ENCODE results near the gene ZRANB3. TPM values are rescaled to one million over a fixed set of nuclear protein-coding genes. Genes with fewer than 3 reads are reported as not detected.

The ZRANB3 gene
- polyA plus RNA-seq, 1 donor (not counting 4 experiments of a cell fraction or from before 2014, with no cell fraction given), result 10.6 TPM

DNA sequence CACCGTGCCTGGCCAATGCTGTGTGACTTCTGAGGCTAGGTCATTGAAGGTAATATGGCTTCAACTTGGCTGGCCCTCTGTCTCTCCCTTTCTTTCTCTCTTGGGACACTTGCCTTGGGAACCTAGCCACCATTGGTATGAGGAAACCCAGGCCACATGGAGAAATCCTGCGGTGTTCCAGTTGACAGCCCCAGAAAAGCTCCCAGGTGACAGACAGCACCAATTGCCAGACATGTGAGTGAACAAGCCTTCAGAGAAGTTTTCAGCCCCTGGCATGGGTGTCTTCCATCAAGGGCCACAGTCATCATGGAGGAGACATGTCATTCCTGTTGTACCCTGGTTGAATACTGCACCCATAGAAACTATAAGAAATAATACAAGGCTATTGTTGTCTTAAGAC lies 292.4 kb downstream of the ZRANB3 start:
- FAIRE-seq (no peak), DNase-seq (ENCODE audit: low read depth, low spot score) (no peak)
- no peaks in the 10 kb centered on the region for H3K36me3 ChIP-seq (ENCODE audit: control insufficient read depth in 2 of 2, extremely low read depth in 1 of 2, insufficient read depth in 2 of 2, low read length in 2 of 2)
- H3K79me2 ChIP-seq (ENCODE audit: control insufficient read depth, insufficient read depth, low read length), result no peaks in the 10 kb centered on the region
- no peaks in the 10 kb centered on the region for H3K4me1 ChIP-seq (ENCODE audit: control insufficient read depth, extremely low read depth, insufficient read depth, low read length)
- no peak overlapping the region for H3K4me3 ChIP-seq (ENCODE audit: control insufficient read depth in 2 of 3, extremely low read depth in 1 of 3, insufficient read depth in 2 of 3, low read depth in 1 of 3, low read length in 3 of 3)
- H3K27me3 ChIP-seq (ENCODE audit: control insufficient read depth, extremely low read depth, insufficient read depth, low read length), result no peaks in the 10 kb centered on the region
- no peaks in the 10 kb centered on the region for H3K9me3 ChIP-seq (ENCODE audit: control insufficient read depth, low read depth, low read length)
- H3K27ac ChIP-seq (ENCODE audit: control insufficient read depth, insufficient read depth, low read length), result no peak overlapping the region
- dilution Hi-C loops (cut with MboI; ENCODE audit: extremely low pct_ligation_motif_present, low sequenced_read_pairs), result no loop called here
- no peak for TF ChIP-seq EZH2 (IDR thresholded peaks at IDR 0.05; ENCODE audit: low read length)
- TF ChIP-seq, protein P1, sequence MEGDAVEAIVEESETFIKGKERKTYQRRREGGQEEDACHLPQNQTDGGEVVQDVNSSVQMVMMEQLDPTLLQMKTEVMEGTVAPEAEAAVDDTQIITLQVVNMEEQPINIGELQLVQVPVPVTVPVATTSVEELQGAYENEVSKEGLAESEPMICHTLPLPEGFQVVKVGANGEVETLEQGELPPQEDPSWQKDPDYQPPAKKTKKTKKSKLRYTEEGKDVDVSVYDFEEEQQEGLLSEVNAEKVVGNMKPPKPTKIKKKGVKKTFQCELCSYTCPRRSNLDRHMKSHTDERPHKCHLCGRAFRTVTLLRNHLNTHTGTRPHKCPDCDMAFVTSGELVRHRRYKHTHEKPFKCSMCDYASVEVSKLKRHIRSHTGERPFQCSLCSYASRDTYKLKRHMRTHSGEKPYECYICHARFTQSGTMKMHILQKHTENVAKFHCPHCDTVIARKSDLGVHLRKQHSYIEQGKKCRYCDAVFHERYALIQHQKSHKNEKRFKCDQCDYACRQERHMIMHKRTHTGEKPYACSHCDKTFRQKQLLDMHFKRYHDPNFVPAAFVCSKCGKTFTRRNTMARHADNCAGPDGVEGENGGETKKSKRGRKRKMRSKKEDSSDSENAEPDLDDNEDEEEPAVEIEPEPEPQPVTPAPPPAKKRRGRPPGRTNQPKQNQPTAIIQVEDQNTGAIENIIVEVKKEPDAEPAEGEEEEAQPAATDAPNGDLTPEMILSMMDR (optimal IDR thresholded peaks at IDR 0.05 in 1 of 3, IDR thresholded peaks at IDR 0.05 in 1 of 3, conservative IDR thresholded peaks at IDR 0.05 in 1 of 3; ENCODE audit: extremely low read depth in 1 of 3, insufficient read depth in 2 of 3, low read length in 3 of 3), result no peak
- no peaks in the 10 kb centered on the region for H4K20me1 ChIP-seq (ENCODE audit: control insufficient read depth, extremely low read depth, insufficient read depth, low read length)
- no peak overlapping the region for H3K4me2 ChIP-seq (ENCODE audit: control insufficient read depth, extremely low read depth, insufficient read depth, low read depth, low read length)
- H2AFZ ChIP-seq (ENCODE audit: control insufficient read depth, low read length), result no peak overlapping the region
- H3K9ac ChIP-seq (ENCODE audit: control insufficient read depth, extremely low read depth, insufficient read depth, low read length), result no peak overlapping the region
- H3K9me1 ChIP-seq (ENCODE audit: control insufficient read depth, extremely low read depth, insufficient read depth, low read length), result no peaks in the 10 kb centered on the region

DNA sequence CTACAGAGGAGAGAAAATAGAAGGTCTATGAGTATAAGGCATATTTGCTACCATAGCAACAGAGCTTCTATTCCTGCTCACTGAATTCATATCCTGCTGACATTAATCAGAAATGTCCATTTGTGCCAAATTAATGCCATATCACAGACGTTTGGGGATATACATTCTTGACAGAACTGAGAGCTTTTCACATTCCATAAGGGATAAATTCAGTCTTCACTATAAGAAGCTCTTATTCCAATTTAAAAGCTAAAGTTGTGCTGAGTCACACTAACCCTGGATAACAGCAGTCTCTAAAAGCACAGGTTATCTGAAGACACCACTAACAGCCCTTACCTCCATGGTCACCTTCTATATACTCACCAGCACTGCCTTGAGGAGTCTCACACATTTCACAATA lies 300.9 kb downstream of the ZRANB3 start:
- Histone ChIP-seq H3K4me2 (ENCODE audit: control insufficient read depth, extremely low read depth, insufficient read depth, low read depth, low read length) (no peak overlapping the region), H3K27me3 (ENCODE audit: control insufficient read depth, extremely low read depth, insufficient read depth, low read length) (no peaks in the 10 kb centered on the region), H3K9ac (ENCODE audit: control insufficient read depth, extremely low read depth, insufficient read depth, low read length) (no peak overlapping the region), H3K9me3 (ENCODE audit: control insufficient read depth, low read depth, low read length) (no peaks in the 10 kb centered on the region), H2AFZ (ENCODE audit: control insufficient read depth, low read length) (no peak overlapping the region), H3K9me1 (ENCODE audit: control insufficient read depth, extremely low read depth, insufficient read depth, low read length) (no peaks in the 10 kb centered on the region), H3K36me3 (ENCODE audit: control insufficient read depth in 2 of 2, extremely low read depth in 1 of 2, insufficient read depth in 2 of 2, low read length in 2 of 2) (no peaks in the 10 kb centered on the region), H4K20me1 (ENCODE audit: control insufficient read depth, extremely low read depth, insufficient read depth, low read length) (no peaks in the 10 kb centered on the region), H3K79me2 (ENCODE audit: control insufficient read depth, insufficient read depth, low read length) (no peaks in the 10 kb centered on the region), H3K27ac (ENCODE audit: control insufficient read depth, insufficient read depth, low read length) (no peak overlapping the region), H3K4me1 (ENCODE audit: control insufficient read depth, extremely low read depth, insufficient read depth, low read length) (no peaks in the 10 kb centered on the region), H3K4me3 (ENCODE audit: control insufficient read depth in 2 of 3, extremely low read depth in 1 of 3, insufficient read depth in 2 of 3, low read depth in 1 of 3, low read length in 3 of 3) (no peak overlapping the region)
- dilution Hi-C loops (cut with MboI; ENCODE audit: extremely low pct_ligation_motif_present, low sequenced_read_pairs), result no loop called here
- DNase-seq (ENCODE audit: low read depth, low spot score), result no peak
- no peak for TF ChIP-seq EZH2 (IDR thresholded peaks at IDR 0.05; ENCODE audit: low read length)
- TF ChIP-seq, protein P1 (optimal IDR thresholded peaks at IDR 0.05 in 1 of 3, IDR thresholded peaks at IDR 0.05 in 1 of 3, conservative IDR thresholded peaks at IDR 0.05 in 1 of 3; ENCODE audit: extremely low read depth in 1 of 3, insufficient read depth in 2 of 3, low read length in 3 of 3), result no peak
- no peak for FAIRE-seq
